ENCODE measurements around the gene RNF151.

DNA sequence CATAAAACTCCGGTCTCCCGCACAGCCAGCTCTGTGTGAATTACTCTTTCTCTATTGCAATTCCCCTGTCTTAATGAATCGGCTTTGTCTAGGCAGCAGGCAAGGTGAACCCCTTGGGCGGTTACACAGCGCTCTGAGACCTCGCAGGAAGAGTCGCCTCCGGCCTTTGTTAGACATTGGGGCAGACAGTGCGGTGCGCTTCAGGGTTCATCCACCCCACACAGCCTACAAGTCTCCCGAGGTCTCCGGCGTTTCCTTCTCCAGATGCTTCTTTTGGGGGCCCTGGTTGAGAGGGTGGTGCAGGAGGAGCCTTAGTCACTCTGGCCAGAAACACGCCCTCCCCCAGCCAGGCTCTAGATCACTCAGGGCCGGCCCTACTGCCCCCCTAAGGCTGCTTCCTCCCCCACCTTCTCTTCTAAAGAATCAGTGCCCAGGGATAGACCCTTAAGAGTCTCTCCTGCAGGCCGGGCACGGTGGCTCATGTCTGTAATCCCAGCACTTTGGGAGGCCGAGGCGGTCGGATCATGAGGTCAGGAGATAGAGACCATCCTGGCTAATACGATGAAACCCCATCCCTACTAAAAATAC is 21.9 kb upstream of the RNF151 start:
- TF ChIP-seq EZH2 (IDR thresholded peaks at IDR 0.05) (no peak), POLR2AphosphoS5 (IDR thresholded peaks at IDR 0.05; ENCODE audit: borderline replicate concordance, low read depth, low read length) (no peak), FOXP2 (optimal IDR thresholded peaks at IDR 0.05; ENCODE audit: control extremely low read depth, extremely low read length, insufficient read depth) (no peak)

All from SK-N-MC (cell line).